ENCODE data around the gene LAMA3. TPM values are rescaled to one million over a fixed set of nuclear protein-coding genes. Genes with fewer than 3 reads are reported as not detected.

LAMA3 gene
- total and polyA plus RNA-seq, 9 donors: 2.9 to 44.9 (median 14.8) TPM

DNA sequence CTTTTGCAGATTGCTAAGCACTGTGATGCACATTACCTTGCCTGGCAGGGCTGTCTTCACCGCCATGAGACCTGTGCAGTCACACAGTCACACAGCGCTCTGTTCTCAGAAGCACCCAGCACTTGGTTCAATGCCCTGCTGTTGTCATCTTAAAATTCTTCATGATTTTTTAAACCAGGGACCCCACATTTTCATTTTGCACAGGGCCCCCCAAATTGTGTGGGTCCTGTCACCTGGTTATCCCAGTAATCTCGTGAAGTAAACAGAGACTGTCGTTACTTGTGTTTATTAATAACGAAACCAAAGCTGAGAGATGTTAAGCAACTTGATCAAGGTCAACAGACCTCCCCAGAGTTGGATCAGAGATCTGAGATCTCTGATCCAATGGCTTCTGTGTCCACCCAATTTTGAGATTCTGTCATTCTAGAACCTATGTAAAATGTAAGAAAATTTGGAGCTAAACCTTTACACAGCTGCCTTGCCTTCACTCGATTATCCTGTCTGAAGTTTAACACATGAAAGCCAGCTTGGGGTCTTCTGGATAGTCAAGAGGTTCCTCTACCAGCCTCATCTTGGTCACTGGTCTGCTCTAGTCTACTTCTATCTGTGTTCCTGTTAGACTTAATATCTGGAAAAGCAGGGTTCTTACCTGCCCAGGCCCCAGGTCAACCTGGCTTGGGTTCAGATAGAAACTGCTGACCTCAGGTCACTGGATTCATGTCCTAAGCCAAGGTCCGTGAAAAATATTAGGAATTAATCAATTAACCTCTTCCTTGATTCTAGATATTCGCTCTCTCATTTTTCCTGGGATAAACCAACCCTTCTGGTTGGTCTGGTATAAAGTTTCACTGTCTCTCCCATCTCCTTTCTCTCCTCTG is 311.6 kb downstream of the LAMA3 start:
- Histone ChIP-seq H3K9me3 (no peaks in the 10 kb centered on the region), H3K27ac (no peak overlapping the region), H3K36me3 (no peaks in the 10 kb centered on the region), H3K27me3 (no peaks in the 10 kb centered on the region), H3K4me1 (ENCODE audit: insufficient read depth) (no peaks in the 10 kb centered on the region), H3K4me3 (no peak overlapping the region)
- intact Hi-C loops (cut with DNase I): no loop called here
- DNase-seq: no peak
- TF ChIP-seq POLR2A (IDR thresholded peaks at IDR 0.05) (no peak), EP300 (IDR thresholded peaks at IDR 0.05) (no peak)
- TF ChIP-seq, protein P1, sequence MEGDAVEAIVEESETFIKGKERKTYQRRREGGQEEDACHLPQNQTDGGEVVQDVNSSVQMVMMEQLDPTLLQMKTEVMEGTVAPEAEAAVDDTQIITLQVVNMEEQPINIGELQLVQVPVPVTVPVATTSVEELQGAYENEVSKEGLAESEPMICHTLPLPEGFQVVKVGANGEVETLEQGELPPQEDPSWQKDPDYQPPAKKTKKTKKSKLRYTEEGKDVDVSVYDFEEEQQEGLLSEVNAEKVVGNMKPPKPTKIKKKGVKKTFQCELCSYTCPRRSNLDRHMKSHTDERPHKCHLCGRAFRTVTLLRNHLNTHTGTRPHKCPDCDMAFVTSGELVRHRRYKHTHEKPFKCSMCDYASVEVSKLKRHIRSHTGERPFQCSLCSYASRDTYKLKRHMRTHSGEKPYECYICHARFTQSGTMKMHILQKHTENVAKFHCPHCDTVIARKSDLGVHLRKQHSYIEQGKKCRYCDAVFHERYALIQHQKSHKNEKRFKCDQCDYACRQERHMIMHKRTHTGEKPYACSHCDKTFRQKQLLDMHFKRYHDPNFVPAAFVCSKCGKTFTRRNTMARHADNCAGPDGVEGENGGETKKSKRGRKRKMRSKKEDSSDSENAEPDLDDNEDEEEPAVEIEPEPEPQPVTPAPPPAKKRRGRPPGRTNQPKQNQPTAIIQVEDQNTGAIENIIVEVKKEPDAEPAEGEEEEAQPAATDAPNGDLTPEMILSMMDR (IDR thresholded peaks at IDR 0.05): no peak
- 82 to 88% (median 86%) methylated on average over 8 of the region's 8 CpGs for WGBS, 3 donors

DNA sequence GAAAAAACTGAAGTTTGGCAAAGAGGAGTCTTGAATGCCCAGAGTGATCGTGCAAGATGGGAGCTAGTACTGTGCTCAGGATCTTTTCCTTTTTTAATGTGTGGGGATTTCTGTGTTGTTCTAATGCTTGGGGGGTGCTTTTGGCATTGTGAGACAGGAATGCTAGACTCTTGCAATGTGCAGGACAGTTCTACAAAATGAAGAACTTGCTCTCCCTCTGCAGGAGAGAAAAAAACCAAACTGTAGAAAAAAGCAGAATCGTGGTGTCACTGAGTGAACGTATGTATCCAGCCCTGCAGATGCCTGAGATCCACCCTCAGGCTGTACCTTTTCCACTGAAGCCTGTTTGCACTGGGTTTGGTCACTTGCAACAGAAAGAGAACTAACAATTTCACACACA is 313.2 kb downstream of the LAMA3 start:
- WGBS, 3 donors: 63 to 77% (median 64%) methylated on average over 3 of the region's 3 CpGs
- no peak for DNase-seq
- H3K27ac ChIP-seq: no peak overlapping the region
- TF ChIP-seq EP300 (IDR thresholded peaks at IDR 0.05) (no peak), POLR2A (IDR thresholded peaks at IDR 0.05) (no peak)
- TF ChIP-seq, protein P1 (IDR thresholded peaks at IDR 0.05): no peak
- no peaks in the 10 kb centered on the region for H3K27me3 ChIP-seq
- H3K36me3 ChIP-seq: no peaks in the 10 kb centered on the region
- intact Hi-C loops (cut with DNase I): no loop called here
- no peak overlapping the region for H3K4me3 ChIP-seq
- no peaks in the 10 kb centered on the region for H3K9me3 ChIP-seq
- no peaks in the 10 kb centered on the region for H3K4me1 ChIP-seq (ENCODE audit: insufficient read depth)

DNA sequence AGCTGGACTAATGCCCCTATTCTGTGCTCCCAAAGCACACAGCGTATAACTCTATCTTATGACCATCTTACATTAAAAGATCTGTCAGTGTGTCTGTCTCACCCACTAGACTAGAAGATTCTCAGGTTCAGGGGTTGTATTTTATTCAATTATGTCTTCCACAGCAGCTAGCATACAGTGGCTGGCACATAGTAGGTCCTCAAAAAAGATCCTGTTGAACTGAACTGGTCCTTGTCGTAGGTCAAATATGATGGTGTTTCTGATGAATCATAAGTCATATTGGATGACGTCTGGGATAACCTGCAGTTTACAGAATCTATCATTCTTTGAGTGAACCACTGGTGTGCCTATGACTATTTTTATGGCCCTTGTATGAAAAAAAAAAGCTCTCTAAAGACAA is 314.0 kb downstream of the LAMA3 start:
- intact Hi-C loops (cut with DNase I): no loop called here
- H3K27ac ChIP-seq: no peak overlapping the region
- H3K27me3 ChIP-seq: no peaks in the 10 kb centered on the region
- H3K9me3 ChIP-seq: no peaks in the 10 kb centered on the region
- WGBS, 3 donors: 88 to 97% (median 89%) methylated on average over 3 of the region's 3 CpGs
- no peaks in the 10 kb centered on the region for H3K36me3 ChIP-seq
- no peak for TF ChIP-seq EP300 (IDR thresholded peaks at IDR 0.05)
- TF ChIP-seq, protein P1 (IDR thresholded peaks at IDR 0.05): no peak
- no peak for TF ChIP-seq POLR2A (IDR thresholded peaks at IDR 0.05)
- no peaks in the 10 kb centered on the region for H3K4me1 ChIP-seq (ENCODE audit: insufficient read depth)
- no peak overlapping the region for H3K4me3 ChIP-seq
- no peak for DNase-seq

DNA sequence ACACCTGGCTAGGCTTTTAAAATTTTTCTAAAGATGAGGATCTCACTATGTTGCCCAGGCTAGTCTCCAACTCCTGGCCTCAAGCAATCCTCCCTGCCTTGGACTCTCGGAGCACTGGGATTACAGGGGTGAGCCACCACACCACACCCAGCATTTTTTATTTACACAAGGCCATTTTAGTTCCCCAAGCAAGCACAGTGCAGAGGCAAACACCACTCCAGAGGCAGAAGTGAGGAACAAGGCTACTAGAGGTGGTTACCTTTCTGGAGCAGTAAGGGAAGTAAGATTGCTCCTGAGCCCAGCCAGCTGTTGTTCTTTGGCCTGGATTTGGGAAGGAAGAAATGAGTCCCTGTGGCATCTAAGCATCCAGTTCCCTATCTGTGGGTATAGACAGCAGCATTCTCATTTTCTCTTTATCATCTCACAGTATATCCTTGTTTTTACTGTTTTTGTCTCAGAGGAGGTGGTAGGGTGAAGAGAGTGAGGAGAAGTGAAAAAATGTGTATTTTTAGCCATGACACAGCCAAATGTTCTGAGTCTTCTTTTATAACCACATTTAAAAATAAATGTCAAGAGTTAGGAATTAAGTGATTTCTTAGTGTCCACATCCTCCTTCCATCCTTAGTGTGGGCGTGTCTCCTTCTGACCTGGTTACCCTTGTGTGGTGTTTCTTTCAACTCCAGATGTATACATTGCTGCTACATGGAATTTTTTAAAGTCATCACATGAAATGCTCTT is 314.8 kb downstream of the LAMA3 start:
- Histone ChIP-seq H3K27ac (no peak overlapping the region), H3K9me3 (no peaks in the 10 kb centered on the region), H3K36me3 (no peaks in the 10 kb centered on the region), H3K4me3 (no peak overlapping the region), H3K4me1 (ENCODE audit: insufficient read depth) (no peaks in the 10 kb centered on the region), H3K27me3 (no peaks in the 10 kb centered on the region)
- intact Hi-C loops (cut with DNase I): no loop called here
- DNase-seq: no peak
- WGBS, 3 donors: 69 to 78% (median 76%) methylated on average over 2 of the region's 2 CpGs
- TF ChIP-seq, protein P1 (IDR thresholded peaks at IDR 0.05): no peak
- no peak for TF ChIP-seq EP300 (IDR thresholded peaks at IDR 0.05)
- TF ChIP-seq POLR2A (IDR thresholded peaks at IDR 0.05): no peak

Other genes with a start within 250 kb of the LAMA3 start
- gene RIOK3, start 236.2 kb upstream of the LAMA3 start, total RNA-seq: 10 to 100 TPM; 21.5 to 47.6 (median 39.2) TPM
- gene RIOK3, start 236.2 kb upstream of the LAMA3 start, polyA plus RNA-seq: 10 to 100 TPM; 29.2 to 48.3 TPM
- gene RMC1, start 185.9 kb upstream of the LAMA3 start, total RNA-seq: 10 to 100 TPM; 15.0 to 29.2 (median 21.8) TPM
- 10 to 100 TPM; 22.9 to 29.5 TPM for gene RMC1, start 185.9 kb upstream of the LAMA3 start, polyA plus RNA-seq
- gene NPC1, start 102.9 kb upstream of the LAMA3 start, total RNA-seq: 10 to 100 TPM; 21.8 to 54.5 (median 29.8) TPM
- 100 to 1,000 TPM in 1 of 2 donors, 10 to 100 TPM in 1; 26.4 to 100 TPM for gene NPC1, start 102.9 kb upstream of the LAMA3 start, polyA plus RNA-seq
- gene ANKRD29, start 26.5 kb upstream of the LAMA3 start, total RNA-seq: 10 to 100 TPM; 14.6 to 25.7 (median 17.6) TPM
- gene ANKRD29, start 26.5 kb upstream of the LAMA3 start, polyA plus RNA-seq: 10 to 100 TPM; 16.9 to 23.4 TPM